Subcutaneous adipose tissue (tissue), 4 donors: ENCODE measurements around the gene KMT2C. TPM values are rescaled to one million over a fixed set of nuclear protein-coding genes. Genes with fewer than 3 reads are reported as not detected.

Experiments used
- CTCF ChIP-seq: fragments of 450-650 bp; IDR thresholded peaks from one replicate; pipeline ENCODE4 v1.5.1; 2016; ENCODE audit warnings: low read depth, mild to moderate bottlenecking, control low read depth, antibody characterized with exemption, moderate library complexity
- total RNA-seq, 4 donors: library from RNA; depleted of rRNA; stranded (reverse); fragments of >200 nt; gene quantifications; one replicate each; pipeline ENCODE4 v1.1.0, GENCODE V29; 2016

The KMT2C gene
- total RNA-seq, 4 donors from 2014 or later = 68.7 to 86.8 (median 70.5) TPM

GRCh38 chr7:152140560-152140959, 295.2 kb downstream of the KMT2C start:
- TF ChIP-seq CTCF = no peak

- no peak for TF ChIP-seq CTCF
Measured at GRCh38 chr7:152140067-152140466, 295.7 kb downstream of the KMT2C start.

- TF ChIP-seq CTCF = no peak
Measured at GRCh38 chr7:152137476-152138025, 298.3 kb downstream of the KMT2C start.

GRCh38 chr7:152136686-152137085, 299.1 kb downstream of the KMT2C start:
- TF ChIP-seq CTCF = no peak

- no peak for TF ChIP-seq CTCF
Measured at GRCh38 chr7:152133804-152134203, 302.0 kb downstream of the KMT2C start.

- no peak for TF ChIP-seq CTCF
Measured at GRCh38 chr7:152132812-152133211, 303.0 kb downstream of the KMT2C start.

GRCh38 chr7:152131981-152132494, 303.8 kb downstream of the KMT2C start:
- TF ChIP-seq CTCF = no peak
